Activated naive CD4-positive, alpha-beta T cell treated with anti-CD3 and anti-CD28 coated beads, Interleukin-2, amount 50 U/mL, for 72 hours (primary cell): ENCODE results near the gene THADA. TPM values are rescaled to one million over a fixed set of nuclear protein-coding genes. Genes with fewer than 3 reads are reported as not detected.
"Not testable (repeated sequence)": the region's sequence is repeated elsewhere in the genome, so short reads cannot be mapped to it uniquely, and the experiment has no call there.

ENCODE experiments used
- ATAC-seq, 2 donors: fragments of 150-1000 bp; cut with Tn5 transposase; 2 replicates each; pipeline ENCODE4 v1.10.0; 2021; ENCODE audit warnings: mild to moderate bottlenecking in 2 of 2, moderate library complexity in 2 of 2
- DNase-seq, 2 donors: peaks; one replicate each; pipeline ENCODE4 v3.0.0; 2021 to 2022; ENCODE audit warnings: low spot score in 2 of 2
- H3K27ac Mint-ChIP-seq, 2 donors: one replicate each; pipeline ENCODE4 v1.8.0; 2022; ENCODE audit warnings: mild to moderate bottlenecking in 2 of 2, mixed read lengths in 2 of 2
- H3K36me3 Mint-ChIP-seq, 2 donors: one replicate each; pipeline ENCODE4 v1.8.0; 2022; ENCODE audit warnings: mixed read lengths in 2 of 2
- H3K9me3 Mint-ChIP-seq, 2 donors: one replicate each; pipeline ENCODE4 v1.8.0; 2022; ENCODE audit warnings: mixed read lengths in 2 of 2
- total RNA-seq, 2 donors: library from RNA; stranded (reverse); gene quantifications; one replicate each; pipeline ENCODE4 v1.2.3, GENCODE V29; 2022

The THADA gene
- total RNA-seq: 10 to 100 TPM; 19.3 to 33.5 TPM

GRCh38 chr2:43595603-43596412 is at the start of gene THADA:
TSS of gene THADA (minus strand) at chr2:43596038. CDS start at chr2:43592392, 3,646 bp downstream.
- peak; percentile 97 to 98 for DNase-seq
- Mint-ChIP-seq H3K36me3 (peaks cover 6 to 20% of the 10 kb centered on the region in 2 donors), H3K27ac (peak within 1 kb of the TSS; percentile 96 to 98), H3K9me3 (no peaks in the 10 kb centered on the region)
- ATAC-seq: peak; percentile 98

GRCh38 chr2:43643680-43644079 is 47.8 kb upstream of the THADA start:
- DNase-seq (no peak), ATAC-seq (no peak)
- Mint-ChIP-seq H3K9me3 (peaks cover 0 to 3% of the 10 kb centered on the region in 2 donors), H3K36me3 (no peaks in the 10 kb centered on the region), H3K27ac (no peak overlapping the region)

- H3K27ac Mint-ChIP-seq: no peak overlapping the region
- no peaks in the 10 kb centered on the region for H3K36me3 Mint-ChIP-seq
Observed at GRCh38 chr2:43642363-43642762, 46.5 kb upstream of the THADA start.

GRCh38 chr2:43637030-43637803 is 41.4 kb upstream of the THADA start, which contains the start of gene PLEKHH2:
TSS of gene PLEKHH2 (plus strand) at chr2:43637260. CDS start at chr2:43644674, 7,414 bp downstream.
- DNase-seq (peak; percentile 92 to 95), ATAC-seq (peak; percentile 100)
- Mint-ChIP-seq H3K27ac (peak within 1 kb of the TSS; percentile 1 to 50), H3K9me3 (peaks cover 0 to 3% of the 10 kb centered on the region in 2 donors), H3K36me3 (no peaks in the 10 kb centered on the region)

More at GRCh38 chr2:43642363-43642762, 46.5 kb upstream of the THADA start:
- ATAC-seq (no peak), DNase-seq (no peak)
- H3K9me3 Mint-ChIP-seq: peaks cover 0 to 3% of the 10 kb centered on the region in 2 donors

GRCh38 chr2:43636621-43637020 is 40.8 kb upstream of the THADA start:
- peak in 1 of 2 donors; percentile 5 for DNase-seq
- Mint-ChIP-seq H3K9me3 (peaks cover 0 to 3% of the 10 kb centered on the region in 2 donors), H3K36me3 (no peaks in the 10 kb centered on the region), H3K27ac (peak overlapping the region; percentile 1 to 50)
- ATAC-seq: peak; percentile 34 to 46

- H3K36me3 Mint-ChIP-seq, H3K9me3 Mint-ChIP-seq, DNase-seq, ATAC-seq: not testable (repeated sequence)
- peak overlapping the region in 1 of 2 donors; percentile 50 for H3K27ac Mint-ChIP-seq
Observed at GRCh38 chr2:43636153-43636552, 40.3 kb upstream of the THADA start.

GRCh38 chr2:43634604-43635306 is 38.9 kb upstream of the THADA start:
- Mint-ChIP-seq H3K9me3 (peaks cover 0 to 3% of the 10 kb centered on the region in 2 donors), H3K27ac (no peak overlapping the region), H3K36me3 (no peaks in the 10 kb centered on the region)
- ATAC-seq (no peak), DNase-seq (no peak)

- Mint-ChIP-seq H3K9me3 (no peaks in the 10 kb centered on the region), H3K36me3 (no peaks in the 10 kb centered on the region), H3K27ac (no peak overlapping the region)
- DNase-seq: no peak
- no peak for ATAC-seq
Observed at GRCh38 chr2:43631618-43632317, 35.9 kb upstream of the THADA start.

GRCh38 chr2:43622931-43623451 is 27.2 kb upstream of the THADA start:
- ATAC-seq (no peak), DNase-seq (no peak)
- no peak overlapping the region for H3K27ac Mint-ChIP-seq
- H3K36me3 Mint-ChIP-seq: no peaks in the 10 kb centered on the region
- H3K9me3 Mint-ChIP-seq: no peaks in the 10 kb centered on the region

- no peak overlapping the region for H3K27ac Mint-ChIP-seq
- DNase-seq (no peak), ATAC-seq (no peak)
- H3K36me3 Mint-ChIP-seq: no peaks in the 10 kb centered on the region
- no peaks in the 10 kb centered on the region for H3K9me3 Mint-ChIP-seq
Observed at GRCh38 chr2:43619511-43619910, 23.7 kb upstream of the THADA start.

- ATAC-seq (no peak), DNase-seq (no peak)
- H3K9me3 Mint-ChIP-seq: no peaks in the 10 kb centered on the region
- no peak overlapping the region for H3K27ac Mint-ChIP-seq
- no peaks in the 10 kb centered on the region for H3K36me3 Mint-ChIP-seq
Observed at GRCh38 chr2:43616967-43617680, 21.3 kb upstream of the THADA start.

GRCh38 chr2:43612944-43613343 is 17.1 kb upstream of the THADA start:
- DNase-seq (no peak), ATAC-seq (no peak)
- Mint-ChIP-seq H3K9me3 (no peaks in the 10 kb centered on the region), H3K27ac (no peak overlapping the region), H3K36me3 (no peaks in the 10 kb centered on the region)

- no peaks in the 10 kb centered on the region for H3K9me3 Mint-ChIP-seq
- peak; percentile 88 to 97 for ATAC-seq
- peak in 1 of 2 donors; percentile 77 for DNase-seq
- no peaks in the 10 kb centered on the region for H3K36me3 Mint-ChIP-seq
- H3K27ac Mint-ChIP-seq: no peak overlapping the region
Observed at GRCh38 chr2:43611987-43612894, 16.4 kb upstream of the THADA start.

GRCh38 chr2:43610361-43610760 is 14.5 kb upstream of the THADA start:
- Mint-ChIP-seq H3K36me3 (no peaks in the 10 kb centered on the region), H3K27ac (no peak overlapping the region), H3K9me3 (no peaks in the 10 kb centered on the region)
- DNase-seq (no peak), ATAC-seq (no peak)
